ENCODE measurements around the gene NRIP1. TPM values are rescaled to one million over a fixed set of nuclear protein-coding genes. Genes with fewer than 3 reads are reported as not detected.

The NRIP1 gene
- total and polyA plus RNA-seq, 10 of the 15 experiments (the other 5 are each of a cell fraction or from before 2014, with no cell fraction given), result 2.9 to 26.1 (median 9.3) TPM

DNA sequence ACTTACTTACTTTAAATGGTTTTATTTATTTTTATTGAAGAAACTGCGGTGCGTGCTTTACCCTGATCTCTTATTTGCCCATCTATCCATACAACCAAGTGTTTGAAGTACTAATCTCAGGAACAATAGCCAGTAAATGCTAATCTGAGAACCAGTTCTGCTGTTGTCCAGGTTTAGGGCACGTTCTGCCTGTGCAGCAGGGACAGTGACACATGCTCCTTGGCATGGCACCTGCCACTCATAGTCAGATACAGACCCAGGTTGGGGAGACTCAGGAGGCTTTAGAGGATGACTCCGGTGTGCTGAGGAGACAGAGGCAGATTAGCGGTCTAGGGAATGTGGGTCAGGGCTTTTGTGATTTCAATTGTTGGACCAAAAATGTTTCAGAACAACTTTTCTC is 83.6 kb downstream of the NRIP1 start (continued):
- TF ChIP-seq SUPT20H (IDR thresholded peaks at IDR 0.05; ENCODE audit: borderline replicate concordance, control insufficient read depth, low read depth, low read length), result no peak

DNA sequence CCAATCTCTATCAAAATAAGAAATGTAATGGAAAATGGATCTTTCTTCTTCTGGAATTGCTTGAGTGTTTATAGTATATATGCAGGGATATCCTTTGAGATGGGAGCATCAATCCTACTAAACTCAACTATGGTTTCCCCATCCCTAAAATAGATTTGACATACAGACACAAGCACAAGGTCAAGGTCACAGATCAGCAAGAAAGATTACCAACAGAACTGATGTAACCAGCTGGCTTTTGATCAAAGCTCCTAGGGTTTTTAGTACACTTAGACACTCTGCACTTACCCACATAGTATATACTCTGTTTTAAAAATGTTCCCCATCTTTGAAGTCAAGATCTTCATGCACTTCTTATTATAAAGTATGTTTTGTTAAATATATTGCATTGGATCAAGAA is 85.5 kb downstream of the NRIP1 start:
- ChIA-PET RAD21 (ENCODE audit: unreplicated experiment) (no interaction called here), CTCF (interaction anchor here (1.2 to 2.2 kb wide), 4 partner anchors 10 to 295 kb away, joined by 3 to 6 read pairs (median 4); no protein-coding TSS in a partner anchor), POLR2A (no interaction called here), SMC1A (ENCODE audit: uncharacterized antibody, unreplicated experiment) (interaction anchor here (1.2 to 1.4 kb wide), 2 partner anchors 11 to 12 kb away, joined by 3 to 4 read pairs; no protein-coding TSS in a partner anchor)
- no peaks in the 10 kb centered on the region for H3K9me3 ChIP-seq (replicated peaks; ENCODE audit: control insufficient read depth, insufficient read depth, low read length)
- in situ Hi-C loops (cut with MboI), result no loop called here
- H3K27ac ChIP-seq (ENCODE audit: control insufficient read depth, insufficient read depth), result no peak overlapping the region
- no peak for ATAC-seq
- intact Hi-C loops (cut with micrococcal nuclease; ENCODE audit: unreplicated experiment), result no loop called here
- H3K4me1 ChIP-seq (ENCODE audit: control insufficient read depth, insufficient read depth, low read length), result no peaks in the 10 kb centered on the region
- no peak for DNase-seq (ENCODE audit: low read depth, low spot score)
- H3K79me2 ChIP-seq (ENCODE audit: control insufficient read depth, insufficient read depth, low read length), result no peaks in the 10 kb centered on the region
- no peak for FAIRE-seq
- no peaks in the 10 kb centered on the region for H4K20me1 ChIP-seq (ENCODE audit: control insufficient read depth, insufficient read depth)
- no peaks in the 10 kb centered on the region for H3K27me3 ChIP-seq (replicated peaks in 1 of 2; ENCODE audit: control insufficient read depth in 2 of 2, insufficient read depth in 2 of 2, low read length in 1 of 2)
- H3K9ac ChIP-seq (ENCODE audit: control insufficient read depth, insufficient read depth, low read length), result no peak overlapping the region
- H3K36me3 ChIP-seq (ENCODE audit: control insufficient read depth in 2 of 2, insufficient read depth in 2 of 2, low read length in 1 of 2), result no peaks in the 10 kb centered on the region; a peak in 2 of 4 replicates
- no peak overlapping the region for H2AFZ ChIP-seq (ENCODE audit: control insufficient read depth, low read depth, low read length)
- H3K4me3 ChIP-seq, result no peak overlapping the region
- BruUV-seq (replicated peaks), result no TSS peak
- no peak overlapping the region for H3K4me2 ChIP-seq (ENCODE audit: control insufficient read depth, insufficient read depth)
- TF ChIP-seq ZNF217 (IDR thresholded peaks at IDR 0.05) (no peak), EGR1 (IDR thresholded peaks at IDR 0.05; ENCODE audit: borderline replicate concordance in 1 of 2, low read depth in 2 of 2, low read length in 2 of 2) (no peak), ELK1 (IDR thresholded peaks at IDR 0.05; ENCODE audit: low read depth, low read length) (no peak), PML (IDR thresholded peaks at IDR 0.05; ENCODE audit: low read length) (no peak), CREB1 (IDR thresholded peaks at IDR 0.05; ENCODE audit: low read depth) (no peak), POLR2A (IDR thresholded peaks at IDR 0.05; ENCODE audit: low read depth, low read length) (no peak), NFXL1 (IDR thresholded peaks at IDR 0.05; ENCODE audit: borderline replicate concordance) (no peak), SMAD5 (IDR thresholded peaks at IDR 0.05; ENCODE audit: low read depth) (no peak), JUNB (IDR thresholded peaks at IDR 0.05) (no peak), CEBPZ (IDR thresholded peaks at IDR 0.05; ENCODE audit: low read depth, low read length) (no peak), SP1 (IDR thresholded peaks at IDR 0.05; ENCODE audit: low read depth, low read length) (no peak), ZZZ3 (IDR thresholded peaks at IDR 0.05; ENCODE audit: control insufficient read depth, insufficient read length, low read depth) (no peak), BCL11A (IDR thresholded peaks at IDR 0.05; ENCODE audit: low read depth, low read length) (no peak)
- TF ChIP-seq, protein P1, sequence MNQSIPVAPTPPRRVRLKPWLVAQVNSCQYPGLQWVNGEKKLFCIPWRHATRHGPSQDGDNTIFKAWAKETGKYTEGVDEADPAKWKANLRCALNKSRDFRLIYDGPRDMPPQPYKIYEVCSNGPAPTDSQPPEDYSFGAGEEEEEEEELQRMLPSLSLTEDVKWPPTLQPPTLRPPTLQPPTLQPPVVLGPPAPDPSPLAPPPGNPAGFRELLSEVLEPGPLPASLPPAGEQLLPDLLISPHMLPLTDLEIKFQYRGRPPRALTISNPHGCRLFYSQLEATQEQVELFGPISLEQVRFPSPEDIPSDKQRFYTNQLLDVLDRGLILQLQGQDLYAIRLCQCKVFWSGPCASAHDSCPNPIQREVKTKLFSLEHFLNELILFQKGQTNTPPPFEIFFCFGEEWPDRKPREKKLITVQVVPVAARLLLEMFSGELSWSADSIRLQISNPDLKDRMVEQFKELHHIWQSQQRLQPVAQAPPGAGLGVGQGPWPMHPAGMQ (IDR thresholded peaks at IDR 0.05; ENCODE audit: borderline replicate concordance), result no peak
- TF ChIP-seq, protein P2, sequence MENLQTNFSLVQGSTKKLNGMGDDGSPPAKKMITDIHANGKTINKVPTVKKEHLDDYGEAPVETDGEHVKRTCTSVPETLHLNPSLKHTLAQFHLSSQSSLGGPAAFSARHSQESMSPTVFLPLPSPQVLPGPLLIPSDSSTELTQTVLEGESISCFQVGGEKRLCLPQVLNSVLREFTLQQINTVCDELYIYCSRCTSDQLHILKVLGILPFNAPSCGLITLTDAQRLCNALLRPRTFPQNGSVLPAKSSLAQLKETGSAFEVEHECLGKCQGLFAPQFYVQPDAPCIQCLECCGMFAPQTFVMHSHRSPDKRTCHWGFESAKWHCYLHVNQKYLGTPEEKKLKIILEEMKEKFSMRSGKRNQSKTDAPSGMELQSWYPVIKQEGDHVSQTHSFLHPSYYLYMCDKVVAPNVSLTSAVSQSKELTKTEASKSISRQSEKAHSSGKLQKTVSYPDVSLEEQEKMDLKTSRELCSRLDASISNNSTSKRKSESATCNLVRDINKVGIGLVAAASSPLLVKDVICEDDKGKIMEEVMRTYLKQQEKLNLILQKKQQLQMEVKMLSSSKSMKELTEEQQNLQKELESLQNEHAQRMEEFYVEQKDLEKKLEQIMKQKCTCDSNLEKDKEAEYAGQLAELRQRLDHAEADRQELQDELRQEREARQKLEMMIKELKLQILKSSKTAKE (IDR thresholded peaks at IDR 0.05; ENCODE audit: low read depth, poor library complexity, severe bottlenecking), result no peak

All from GM12878 (cell line).